ENCODE measurements around the gene PIWIL4. TPM values are rescaled to one million over a fixed set of nuclear protein-coding genes. Genes with fewer than 3 reads are reported as not detected.
"Not testable (repeated sequence)": the region's sequence is repeated elsewhere in the genome, so short reads cannot be mapped to it uniquely, and the experiment has no call there.

The PIWIL4 gene
- total RNA-seq, 3 donors from 2014 or later: 5.0 to 11.5 (median 5.9) TPM

- Histone ChIP-seq H3K36me3 (ENCODE audit: low read depth) (no peaks in the 10 kb centered on the region), H3K4me1 (ENCODE audit: low read depth) (peaks cover 10% of the 10 kb centered on the region), H3K4me3 (no peak overlapping the region), H3K9me3 (no peaks in the 10 kb centered on the region)
- TF ChIP-seq, protein P1, sequence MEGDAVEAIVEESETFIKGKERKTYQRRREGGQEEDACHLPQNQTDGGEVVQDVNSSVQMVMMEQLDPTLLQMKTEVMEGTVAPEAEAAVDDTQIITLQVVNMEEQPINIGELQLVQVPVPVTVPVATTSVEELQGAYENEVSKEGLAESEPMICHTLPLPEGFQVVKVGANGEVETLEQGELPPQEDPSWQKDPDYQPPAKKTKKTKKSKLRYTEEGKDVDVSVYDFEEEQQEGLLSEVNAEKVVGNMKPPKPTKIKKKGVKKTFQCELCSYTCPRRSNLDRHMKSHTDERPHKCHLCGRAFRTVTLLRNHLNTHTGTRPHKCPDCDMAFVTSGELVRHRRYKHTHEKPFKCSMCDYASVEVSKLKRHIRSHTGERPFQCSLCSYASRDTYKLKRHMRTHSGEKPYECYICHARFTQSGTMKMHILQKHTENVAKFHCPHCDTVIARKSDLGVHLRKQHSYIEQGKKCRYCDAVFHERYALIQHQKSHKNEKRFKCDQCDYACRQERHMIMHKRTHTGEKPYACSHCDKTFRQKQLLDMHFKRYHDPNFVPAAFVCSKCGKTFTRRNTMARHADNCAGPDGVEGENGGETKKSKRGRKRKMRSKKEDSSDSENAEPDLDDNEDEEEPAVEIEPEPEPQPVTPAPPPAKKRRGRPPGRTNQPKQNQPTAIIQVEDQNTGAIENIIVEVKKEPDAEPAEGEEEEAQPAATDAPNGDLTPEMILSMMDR (IDR thresholded peaks at IDR 0.05): no peak
- DNase-seq (no peak), ATAC-seq (peak; percentile 15)
- intact Hi-C loops (cut with DNase I, micrococcal nuclease): no loop called here
These were observed 16.7 kb upstream of the PIWIL4 start for GRCh38 chr11:94550513-94550912.

GRCh38 chr11:94553938-94554337 lies 13.2 kb upstream of the PIWIL4 start:
- H3K4me3 ChIP-seq: no peak overlapping the region
- ATAC-seq (peak; percentile 60), DNase-seq (peak in 1 of 3 donors; percentile 46)
- H3K4me1 ChIP-seq (ENCODE audit: low read depth): peaks cover 9% of the 10 kb centered on the region
- TF ChIP-seq, protein P1 (IDR thresholded peaks at IDR 0.05): no peak
- no peaks in the 10 kb centered on the region for H3K36me3 ChIP-seq (ENCODE audit: low read depth)
- intact Hi-C loops (cut with DNase I, micrococcal nuclease): no loop called here
- no peaks in the 10 kb centered on the region for H3K9me3 ChIP-seq

DNA sequence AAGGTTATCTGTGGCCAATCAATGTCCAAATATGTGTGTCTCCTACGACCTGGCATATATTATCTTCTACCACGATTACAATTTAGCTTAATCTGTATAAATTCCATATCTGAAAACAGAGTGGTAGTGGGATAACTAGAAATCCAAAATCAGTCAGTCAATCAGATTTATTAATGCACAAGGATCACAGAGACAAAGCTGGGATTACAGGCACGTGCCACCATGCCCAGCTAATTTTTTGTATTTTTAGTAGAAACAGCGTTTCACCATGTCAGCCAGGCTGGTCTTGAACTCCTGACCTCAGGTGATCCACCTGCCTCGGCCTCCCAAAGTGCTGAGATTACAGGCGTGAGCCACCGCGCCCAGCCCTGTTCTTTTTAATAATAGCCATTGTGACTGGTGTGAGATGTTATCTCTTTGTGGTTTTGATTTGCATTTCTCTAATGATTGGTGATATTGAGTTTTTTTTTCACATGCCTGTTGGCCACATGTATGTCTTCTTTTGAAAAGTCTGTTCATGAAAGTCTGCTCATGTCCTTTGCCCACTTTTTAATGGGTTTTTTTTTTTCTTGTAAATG lies 11.3 kb upstream of the PIWIL4 start:
- intact Hi-C loops (cut with DNase I, micrococcal nuclease); H3K4me3 ChIP-seq; ATAC-seq; DNase-seq; H3K9me3 ChIP-seq; H3K4me1 ChIP-seq (ENCODE audit: low read depth); H3K36me3 ChIP-seq (ENCODE audit: low read depth): not testable (repeated sequence)

- Histone ChIP-seq H3K36me3 (ENCODE audit: low read depth) (no peaks in the 10 kb centered on the region), H3K4me3 (no peak overlapping the region), H3K4me1 (ENCODE audit: low read depth) (no peaks in the 10 kb centered on the region), H3K9me3 (no peaks in the 10 kb centered on the region)
- DNase-seq (no peak), ATAC-seq (no peak)
- intact Hi-C loops (cut with DNase I, micrococcal nuclease): no loop called here
- TF ChIP-seq, protein P1 (IDR thresholded peaks at IDR 0.05): no peak
These were observed 9.7 kb upstream of the PIWIL4 start for GRCh38 chr11:94557421-94557820.

GRCh38 chr11:94557992-94558391 lies 9.2 kb upstream of the PIWIL4 start:
- no peak for DNase-seq
- H3K4me3 ChIP-seq: no peak overlapping the region
- ATAC-seq: no peak
- H3K9me3 ChIP-seq: no peaks in the 10 kb centered on the region
- H3K36me3 ChIP-seq (ENCODE audit: low read depth): no peaks in the 10 kb centered on the region
- H3K4me1 ChIP-seq (ENCODE audit: low read depth): no peaks in the 10 kb centered on the region
- TF ChIP-seq, protein P1 (IDR thresholded peaks at IDR 0.05): no peak
- intact Hi-C loops (cut with DNase I, micrococcal nuclease): no loop called here

DNA sequence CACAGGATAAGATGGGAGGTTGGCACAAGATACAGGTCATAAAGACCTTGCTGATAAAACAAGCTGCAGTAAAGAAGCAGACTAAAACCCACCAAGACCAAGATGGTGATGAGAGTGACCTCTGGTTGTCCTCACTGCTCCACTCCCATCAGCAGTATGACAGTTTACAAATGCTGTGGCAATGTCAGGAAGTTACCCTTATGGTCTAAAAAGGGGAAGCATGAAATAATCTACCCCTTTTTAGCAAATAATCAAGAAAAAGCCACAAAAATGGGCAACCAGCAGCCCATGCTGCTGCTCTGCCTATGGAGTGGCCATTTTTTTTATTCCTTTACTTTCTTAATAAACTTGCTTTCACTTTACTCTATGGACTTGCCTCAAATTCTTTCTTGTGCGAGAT lies 8.7 kb upstream of the PIWIL4 start:
- Histone ChIP-seq H3K4me3 (no peak overlapping the region), H3K9me3 (no peaks in the 10 kb centered on the region), H3K36me3 (ENCODE audit: low read depth) (no peaks in the 10 kb centered on the region), H3K4me1 (ENCODE audit: low read depth) (no peaks in the 10 kb centered on the region)
- intact Hi-C loops (cut with DNase I, micrococcal nuclease): no loop called here
- no peak for DNase-seq
- no peak for ATAC-seq
- TF ChIP-seq, protein P1 (IDR thresholded peaks at IDR 0.05): no peak
